Tibial nerve (tissue), 4 donors: ENCODE results near the gene PPP6R1. TPM values are rescaled to one million over a fixed set of nuclear protein-coding genes. Genes with fewer than 3 reads are reported as not detected.
A peak's percentile ranks its signal among the peaks of the same experiment; 100 is the strongest.
"Not testable (repeated sequence)": the region's sequence is repeated elsewhere in the genome, so short reads cannot be mapped to it uniquely, and the experiment has no call there.

Experiments
- DNase-seq, 2 donors: peaks; one replicate each; pipeline ENCODE4 v3.0.0-alpha.2; 2019; ENCODE audit warnings: low spot score in 2 of 2
- H3K27ac ChIP-seq, 4 donors: fragments of 200-600 bp; sonication (generic) in 3 of 4; one replicate each; pipeline ENCODE4 v1.5.1; 2017 to 2019; ENCODE audit warnings: mild to moderate bottlenecking in 1 of 4
- H3K27me3 ChIP-seq, 2 donors: fragments of 200-600 bp; sonication (generic) in 1 of 2; one replicate each; pipeline versions ENCODE4 v1.5.1 to v1.6.0; 2017 to 2019
- H3K36me3 ChIP-seq, 3 donors: fragments of 200-600 bp; sonication (generic); one replicate each; pipeline ENCODE4 v1.5.1; 2018 to 2019
- H3K4me1 ChIP-seq, 4 donors: fragments of 200-600 bp; sonication (generic) in 3 of 4; one replicate each; pipeline ENCODE4 v1.5.1; 2017 to 2019
- H3K4me3 ChIP-seq, 4 donors: fragments of 200-600 bp; sonication (generic) in 3 of 4; one replicate each; pipeline ENCODE4 v1.5.1; 2017 to 2019; ENCODE audit warnings: mild to moderate bottlenecking in 1 of 4, moderate library complexity in 1 of 4
- H3K9me3 ChIP-seq, 4 donors: fragments of 200-600 bp; sonication (generic) in 3 of 4; one replicate each; pipeline ENCODE4 v1.5.1; 2017 to 2019
- CTCF ChIP-seq, 5 experiments: fragments of 200-600 bp in 3 of 5; fragments of 450-650 bp in 2 of 5; sonication (generic) in 3 of 5; IDR thresholded peaks; one replicate each; pipeline ENCODE4 v1.5.1; 2016 to 2019; ENCODE audit warnings: antibody characterized with exemption in 5 of 5, mild to moderate bottlenecking in 3 of 5, moderate library complexity in 2 of 5
- EP300 ChIP-seq, 2 donors: sonication (generic); formaldehyde crosslinking; IDR thresholded peaks; one replicate each; pipeline ENCODE4 v1.6.1; 2017; ENCODE audit warnings: antibody characterized with exemption in 2 of 2, mild to moderate bottlenecking in 1 of 2
- POLR2A ChIP-seq, 2 donors: fragments of 450-650 bp; IDR thresholded peaks; one replicate each; pipeline ENCODE4 v1.6.1; 2017; ENCODE audit warnings: antibody characterized with exemption in 2 of 2, mild to moderate bottlenecking in 2 of 2, moderate library complexity in 2 of 2
- WGBS, 2 donors: methylation state at CpG; one replicate each; pipeline ENCODE4 v1.1.5; 2018; 5-methylcytosine and 5-hydroxymethylcytosine counted together
- total RNA-seq, 4 donors: library from RNA; depleted of rRNA; stranded (reverse); fragments of >200 nt; gene quantifications; one replicate each; pipeline ENCODE4 v1.1.0, GENCODE V29; 2016

Gene PPP6R1
- total RNA-seq, 4 donors from 2014 or later, result 35.4 to 56.7 (median 40.7) TPM

- Histone ChIP-seq H3K36me3 (no peaks in the 10 kb centered on the region), H3K9me3 (peaks cover 0 to 3% (median 0%) of the 10 kb centered on the region in 4 donors), H3K27ac (peak overlapping the region in 2 of 4 donors; percentile 42 to 43), H3K4me3 (peak overlapping the region in 2 of 4 donors; percentile 0 to 36), H3K27me3 (peaks cover 0 to 17% of the 10 kb centered on the region in 2 donors), H3K4me1 (peaks cover 0 to 10% (median 7%) of the 10 kb centered on the region in 4 donors)
- TF ChIP-seq CTCF (IDR thresholded peaks at IDR 0.05) (no peak), EP300 (IDR thresholded peaks at IDR 0.05) (peak in 1 of 2 donors; percentile 20)
- WGBS, 2 donors, result 17 to 23% methylated on average over 24 to 28 of the region's 29 CpGs
- peak; percentile 30 to 44 for DNase-seq
Observed at GRCh38 chr19:55206664-55207500, 51.9 kb downstream of the PPP6R1 start.

- not testable (repeated sequence) for H3K9me3 ChIP-seq, DNase-seq
- 50 to 55% methylated on average over 7 to 10 of the region's 10 CpGs for WGBS, 2 donors
Observed at GRCh38 chr19:55202199-55202598, 56.6 kb downstream of the PPP6R1 start.

GRCh38 chr19:55199620-55200204, 59.1 kb downstream of the PPP6R1 start:
- Histone ChIP-seq H3K36me3 (no peaks in the 10 kb centered on the region), H3K9me3 (no peaks in the 10 kb centered on the region), H3K27me3 (peaks cover 0 to 8% of the 10 kb centered on the region in 2 donors), H3K4me3 (no peak overlapping the region), H3K4me1 (no peaks in the 10 kb centered on the region), H3K27ac (no peak overlapping the region)
- TF ChIP-seq CTCF (IDR thresholded peaks at IDR 0.05), result no peak
- TF ChIP-seq EP300 (IDR thresholded peaks at IDR 0.05), result no peak
- TF ChIP-seq POLR2A (IDR thresholded peaks at IDR 0.05), result no peak
- DNase-seq, result no peak
- 51 to 74% methylated on average over 5 of the region's 5 CpGs for WGBS, 2 donors

More at GRCh38 chr19:55202199-55202598, 56.6 kb downstream of the PPP6R1 start:
- not testable (repeated sequence) for H3K27ac ChIP-seq, H3K4me3 ChIP-seq, H3K36me3 ChIP-seq, H3K4me1 ChIP-seq
- peaks cover 0 to 15% of the 10 kb centered on the region in 2 donors for H3K27me3 ChIP-seq

- TF ChIP-seq POLR2A (IDR thresholded peaks at IDR 0.05) (no peak), CTCF (IDR thresholded peaks at IDR 0.05) (no peak), EP300 (IDR thresholded peaks at IDR 0.05) (no peak)
- H3K27ac ChIP-seq, result no peak overlapping the region
- H3K9me3 ChIP-seq, result no peaks in the 10 kb centered on the region
- no peaks in the 10 kb centered on the region for H3K27me3 ChIP-seq
- 54 to 93% methylated on average over 2 of the region's 5 CpGs for WGBS, 2 donors
- no peaks in the 10 kb centered on the region for H3K4me1 ChIP-seq
- DNase-seq, result no peak
- no peaks in the 10 kb centered on the region for H3K36me3 ChIP-seq
- H3K4me3 ChIP-seq, result no peak overlapping the region
Observed at GRCh38 chr19:55198651-55199050, 60.2 kb downstream of the PPP6R1 start.

GRCh38 chr19:55197528-55197927, 61.3 kb downstream of the PPP6R1 start:
- no peaks in the 10 kb centered on the region for H3K9me3 ChIP-seq
- 57 to 67% methylated on average over 4 of the region's 4 CpGs for WGBS, 2 donors

More at GRCh38 chr19:55197528-55197927, 61.3 kb downstream of the PPP6R1 start:
- H3K27ac ChIP-seq, result no peak overlapping the region
- H3K4me3 ChIP-seq, result no peak overlapping the region
- H3K4me1 ChIP-seq, result no peaks in the 10 kb centered on the region
- DNase-seq, result no peak
- peaks cover 0 to 5% of the 10 kb centered on the region in 2 donors for H3K27me3 ChIP-seq
- TF ChIP-seq CTCF (IDR thresholded peaks at IDR 0.05), result no peak
- no peak for TF ChIP-seq POLR2A (IDR thresholded peaks at IDR 0.05)
- no peak for TF ChIP-seq EP300 (IDR thresholded peaks at IDR 0.05)
- no peaks in the 10 kb centered on the region for H3K36me3 ChIP-seq
